HUES64 (cell line): ENCODE measurements around the gene TMOD2.

Source experiments
- H3K27ac ChIP-seq: 2 replicates; pipeline ENCODE4 v1.7.0; 2013; ENCODE audit warnings: low read depth, low read length, inconsistent platforms
- H3K27me3 ChIP-seq: 2 replicates; pipeline ENCODE4 v1.6.1; 2013; ENCODE audit warnings: mild to moderate bottlenecking, low read length; ENCODE audit not compliant: insufficient read depth
- H3K36me3 ChIP-seq: 2 replicates; pipeline ENCODE4 v1.6.1; 2013; ENCODE audit warnings: mild to moderate bottlenecking, low read length; ENCODE audit not compliant: insufficient read depth
- H3K4me1 ChIP-seq: 2 replicates; pipeline ENCODE4 v1.6.1; 2013; ENCODE audit warnings: mild to moderate bottlenecking, low read length, moderate library complexity; ENCODE audit not compliant: insufficient read depth
- H3K4me3 ChIP-seq: 2 replicates; pipeline ENCODE4 v1.5.1; 2013; ENCODE audit warnings: mild to moderate bottlenecking, low read length, moderate library complexity
- H3K9ac ChIP-seq: 2 replicates; pipeline ENCODE4 v1.6.1; 2013; ENCODE audit warnings: mild to moderate bottlenecking, low read depth, low read length
- H3K9me3 ChIP-seq: 2 replicates; pipeline ENCODE4 v1.6.1; 2013; ENCODE audit warnings: low read depth, low read length; ENCODE audit not compliant: insufficient read depth
- WGBS: fragments of 150-250, 120-280 bp; methylation state at CpG from one replicate; pipeline ENCODE4 v1.1.7; 2013; ENCODE audit warnings: missing lambda C conversion rate; 5-methylcytosine and 5-hydroxymethylcytosine counted together

TMOD2 gene

GRCh38 chr15:51842852-51843737, 91.7 kb downstream of the TMOD2 start:
- Histone ChIP-seq H3K4me3 (no peak overlapping the region), H3K27ac (no peak overlapping the region), H3K9me3 (no peaks in the 10 kb centered on the region), H3K4me1 (peaks cover 41% of the 10 kb centered on the region), H3K27me3 (no peaks in the 10 kb centered on the region), H3K9ac (no peak overlapping the region), H3K36me3 (no peaks in the 10 kb centered on the region)
- WGBS: 75% methylated on average over 5 of the region's 6 CpGs

- Histone ChIP-seq H3K4me3 (no peak overlapping the region), H3K4me1 (peaks cover 38% of the 10 kb centered on the region), H3K27me3 (no peaks in the 10 kb centered on the region), H3K9me3 (no peaks in the 10 kb centered on the region), H3K9ac (no peak overlapping the region), H3K27ac (no peak overlapping the region), H3K36me3 (no peaks in the 10 kb centered on the region)
- WGBS: 92% methylated on average over 4 of the region's 4 CpGs
Observed at GRCh38 chr15:51844747-51845426, 93.5 kb downstream of the TMOD2 start.

DNA sequence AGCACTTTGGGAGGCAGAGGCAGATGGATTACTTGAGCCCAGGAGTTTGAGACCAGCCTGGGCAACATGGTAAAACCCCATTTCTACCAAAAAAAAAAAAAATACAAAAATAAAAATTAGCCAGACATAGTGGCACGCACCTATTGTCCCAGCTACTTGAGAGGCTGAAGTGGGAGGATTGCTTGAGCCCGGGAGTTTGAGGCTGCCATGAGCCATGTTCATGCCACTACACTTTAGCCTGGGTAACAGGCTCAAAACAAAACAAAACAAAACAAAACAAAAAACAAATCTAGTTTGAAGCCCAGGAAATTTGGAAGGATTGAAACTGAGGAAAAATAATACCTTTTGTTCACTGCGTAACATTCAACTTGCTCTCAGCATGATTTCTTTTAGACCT, 94.7 kb downstream of the TMOD2 start:
- Histone ChIP-seq H3K4me1 (peaks cover 31% of the 10 kb centered on the region), H3K4me3 (no peak overlapping the region), H3K9me3 (no peaks in the 10 kb centered on the region), H3K36me3 (no peaks in the 10 kb centered on the region), H3K27me3 (no peaks in the 10 kb centered on the region), H3K9ac (no peak overlapping the region), H3K27ac (no peak overlapping the region)
- WGBS: 89% methylated on average over 3 of the region's 3 CpGs

GRCh38 chr15:51846463-51847230, 95.2 kb downstream of the TMOD2 start:
- Histone ChIP-seq H3K4me1 (peaks cover 31% of the 10 kb centered on the region), H3K36me3 (no peaks in the 10 kb centered on the region), H3K4me3 (no peak overlapping the region), H3K9ac (no peak overlapping the region), H3K27me3 (no peaks in the 10 kb centered on the region), H3K27ac (no peak overlapping the region), H3K9me3 (no peaks in the 10 kb centered on the region)
- 59% methylated on average over 2 of the region's 3 CpGs for WGBS

GRCh38 chr15:51848811-51849210, 97.4 kb downstream of the TMOD2 start:
- H3K27me3 ChIP-seq: no peaks in the 10 kb centered on the region
- no peaks in the 10 kb centered on the region for H3K9me3 ChIP-seq
- WGBS: 93% methylated on average over 3 of the region's 3 CpGs
- peaks cover 17% of the 10 kb centered on the region for H3K4me1 ChIP-seq
- H3K27ac ChIP-seq: no peak overlapping the region
- H3K36me3 ChIP-seq: no peaks in the 10 kb centered on the region
- no peak overlapping the region for H3K4me3 ChIP-seq
- H3K9ac ChIP-seq: no peak overlapping the region

DNA sequence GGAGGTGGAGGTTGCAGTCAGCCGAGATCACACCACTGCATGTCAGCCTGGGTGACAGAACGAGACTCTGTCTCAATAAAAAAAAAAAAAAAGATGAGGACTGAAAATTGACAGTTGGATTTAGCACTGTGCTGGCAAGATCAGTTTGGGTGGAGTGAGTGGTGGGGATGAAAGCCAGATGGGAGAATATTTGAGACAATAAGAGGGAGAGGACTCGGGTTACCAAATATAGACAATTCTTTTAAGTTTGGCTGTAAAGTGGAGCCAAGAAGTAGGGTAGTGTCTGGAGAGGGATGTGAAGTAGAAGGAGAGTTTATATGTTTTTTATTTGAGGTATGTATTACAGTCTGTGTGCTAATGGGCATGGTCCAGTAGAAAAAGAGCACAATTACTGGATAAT, 98.5 kb downstream of the TMOD2 start:
- H3K4me3 ChIP-seq: no peak overlapping the region
- 92% methylated on average over 3 of the region's 3 CpGs for WGBS
- no peak overlapping the region for H3K9ac ChIP-seq
- no peaks in the 10 kb centered on the region for H3K36me3 ChIP-seq
- no peak overlapping the region for H3K27ac ChIP-seq
- H3K27me3 ChIP-seq: no peaks in the 10 kb centered on the region
- peaks cover 17% of the 10 kb centered on the region for H3K4me1 ChIP-seq
- H3K9me3 ChIP-seq: no peaks in the 10 kb centered on the region

- WGBS: 61% methylated on average over 2 of the region's 2 CpGs
- H3K36me3 ChIP-seq: no peaks in the 10 kb centered on the region
- H3K27ac ChIP-seq: no peak overlapping the region
- peaks cover 32% of the 10 kb centered on the region for H3K4me1 ChIP-seq
- H3K4me3 ChIP-seq: no peak overlapping the region
- H3K27me3 ChIP-seq: no peaks in the 10 kb centered on the region
- no peak overlapping the region for H3K9ac ChIP-seq
- H3K9me3 ChIP-seq: no peaks in the 10 kb centered on the region
Observed at GRCh38 chr15:51853998-51854397, 102.6 kb downstream of the TMOD2 start.

- no peaks in the 10 kb centered on the region for H3K9me3 ChIP-seq
- 78% methylated on average over 1 of the region's 1 CpG for WGBS
- H3K4me1 ChIP-seq: peaks cover 32% of the 10 kb centered on the region
- no peak overlapping the region for H3K4me3 ChIP-seq
- H3K27ac ChIP-seq: no peak overlapping the region
- H3K9ac ChIP-seq: no peak overlapping the region
- no peaks in the 10 kb centered on the region for H3K27me3 ChIP-seq
- H3K36me3 ChIP-seq: no peaks in the 10 kb centered on the region
Observed at GRCh38 chr15:51855612-51856011, 104.2 kb downstream of the TMOD2 start.

DNA sequence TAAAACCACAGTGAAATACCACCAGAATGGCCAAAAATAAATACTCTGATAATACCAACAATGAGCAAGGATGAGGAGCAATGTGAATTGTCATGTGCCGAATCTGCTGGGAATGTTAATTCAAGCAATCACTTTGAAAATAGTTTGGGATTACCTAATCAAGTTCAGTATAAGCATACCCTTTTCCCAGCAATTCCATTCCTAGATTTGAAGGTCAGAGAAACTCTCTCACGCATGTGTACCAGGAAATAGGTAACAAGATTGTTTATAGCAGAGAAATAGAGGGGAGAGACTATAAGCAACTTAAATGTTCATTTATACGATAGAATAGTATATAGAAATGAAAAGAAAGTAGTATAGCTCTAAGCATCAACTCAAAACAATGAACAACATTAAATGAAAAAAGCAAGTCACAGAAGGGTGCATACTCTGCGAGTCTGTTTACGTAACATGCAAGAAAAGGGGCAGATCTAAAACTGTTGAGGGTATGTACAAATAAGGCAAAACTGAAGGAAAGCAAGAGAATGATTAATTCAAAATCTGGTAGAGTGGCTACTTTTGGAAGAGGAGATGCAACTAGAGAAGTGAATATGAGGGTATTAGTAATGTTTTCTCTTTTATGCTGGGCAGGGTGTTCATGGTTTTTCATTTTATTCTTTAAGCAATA, 105.5 kb downstream of the TMOD2 start:
- peaks cover 32% of the 10 kb centered on the region for H3K4me1 ChIP-seq
- H3K27ac ChIP-seq: no peak overlapping the region
- H3K9ac ChIP-seq: no peak overlapping the region
- WGBS: 88% methylated on average over 2 of the region's 5 CpGs
- no peak overlapping the region for H3K4me3 ChIP-seq
- no peaks in the 10 kb centered on the region for H3K36me3 ChIP-seq
- no peaks in the 10 kb centered on the region for H3K27me3 ChIP-seq
- no peaks in the 10 kb centered on the region for H3K9me3 ChIP-seq

GRCh38 chr15:51861557-51862359, 110.4 kb downstream of the TMOD2 start:
- Histone ChIP-seq H3K9ac (no peak overlapping the region), H3K9me3 (no peaks in the 10 kb centered on the region), H3K36me3 (peaks cover 8% of the 10 kb centered on the region), H3K4me3 (no peak overlapping the region), H3K27me3 (no peaks in the 10 kb centered on the region), H3K4me1 (peaks cover 15% of the 10 kb centered on the region), H3K27ac (no peak overlapping the region)
- WGBS: 96% methylated on average over 9 of the region's 10 CpGs
